NB4 (cell line): Measurements from ENCODE around the gene RNF141.

Experiments
- DNase-seq: peaks from one replicate; pipeline ENCODE4 v3.0.0; 2010; ENCODE audit warnings: low read depth
- H3K4me3 ChIP-seq: one replicate; pipeline ENCODE4 v1.5.1; 2011; ENCODE audit warnings: mild to moderate bottlenecking, low read depth, low read length, moderate library complexity
- CTCF ChIP-seq: IDR thresholded peaks from one replicate; pipeline ENCODE4 v1.5.1; 2012; ENCODE audit warnings: low read depth, low read length
- MAX ChIP-seq: IDR thresholded peaks from 2 replicates; pipeline ENCODE4 v1.6.1; 2011; ENCODE audit warnings: low read depth, low read length
- MYC ChIP-seq: IDR thresholded peaks from 2 replicates; pipeline ENCODE4 v1.6.1; 2011; ENCODE audit warnings: low read depth, low read length
- POLR2A ChIP-seq: IDR thresholded peaks from 2 replicates; pipeline ENCODE4 v1.6.1; 2011; ENCODE audit warnings: mild to moderate bottlenecking; ENCODE audit not compliant: insufficient read length; ENCODE audit errors: extremely low read depth

Gene RNF141

GRCh38 chr11:10561043-10561818 lies 20.2 kb upstream of the RNF141 start:
- no peak overlapping the region for H3K4me3 ChIP-seq
- no peak for DNase-seq
- no peak for TF ChIP-seq CTCF
- no peak for TF ChIP-seq MYC
- TF ChIP-seq POLR2A, result no peak
- TF ChIP-seq MAX, result no peak

GRCh38 chr11:10558288-10558687 lies 17.3 kb upstream of the RNF141 start:
- no peak overlapping the region for H3K4me3 ChIP-seq
- TF ChIP-seq MYC (no peak), CTCF (no peak), MAX (no peak), POLR2A (no peak)
- DNase-seq, result no peak

GRCh38 chr11:10556590-10556989 lies 15.6 kb upstream of the RNF141 start:
- no peak for DNase-seq
- no peak overlapping the region for H3K4me3 ChIP-seq
- TF ChIP-seq CTCF, result no peak
- TF ChIP-seq POLR2A, result no peak

GRCh38 chr11:10551845-10552352 lies 10.9 kb upstream of the RNF141 start:
- TF ChIP-seq MAX (no peak), POLR2A (no peak), CTCF (no peak), MYC (no peak)
- no peak for DNase-seq
- H3K4me3 ChIP-seq, result no peak overlapping the region

GRCh38 chr11:10551290-10551592 lies 10.3 kb upstream of the RNF141 start:
- TF ChIP-seq MYC, result no peak
- no peak for TF ChIP-seq CTCF
- no peak for TF ChIP-seq POLR2A
- no peak for TF ChIP-seq MAX
- no peak for DNase-seq
- H3K4me3 ChIP-seq, result no peak overlapping the region
